Fibroblast of mammary gland (primary cell): ENCODE data around the gene RASGEF1C.

Experiments
- DNase-seq: peaks from one replicate; pipeline ENCODE4 v3.0.0-alpha.2; 2010; ENCODE audit warnings: low read depth
- H3K4me3 ChIP-seq: 2 replicates; pipeline ENCODE4 v1.5.1; 2011; ENCODE audit warnings: low read depth, mild to moderate bottlenecking, low read length, moderate library complexity; ENCODE audit not compliant: control insufficient read depth
- TF ChIP-seq, protein P1 (sequence below): conservative IDR thresholded peaks from 2 replicates; pipeline ENCODE4 v1.5.1; 2011; ENCODE audit warnings: low read depth, low read length, inconsistent platforms; ENCODE audit not compliant: control insufficient read depth, insufficient read depth

The RASGEF1C gene

DNA sequence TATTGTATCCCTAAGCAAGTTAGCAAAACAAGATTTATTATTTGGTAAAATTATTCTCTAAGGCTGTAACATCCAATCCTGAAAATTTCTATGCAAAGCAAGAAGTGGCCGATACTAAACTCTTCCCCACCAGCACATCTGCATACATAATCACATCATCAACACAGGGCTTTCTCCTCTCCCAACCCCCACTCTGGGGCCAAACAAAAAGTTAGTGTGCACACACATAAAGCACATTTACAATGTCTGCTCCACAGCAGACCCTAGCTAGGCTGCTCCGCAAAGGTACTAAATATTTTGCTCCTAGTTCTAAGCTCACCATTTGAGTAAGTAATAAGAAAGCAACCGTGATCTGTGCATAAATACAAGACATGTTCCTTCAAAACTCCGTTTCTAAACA is 141.0 kb downstream of the RASGEF1C start:
- TF ChIP-seq, protein P1, sequence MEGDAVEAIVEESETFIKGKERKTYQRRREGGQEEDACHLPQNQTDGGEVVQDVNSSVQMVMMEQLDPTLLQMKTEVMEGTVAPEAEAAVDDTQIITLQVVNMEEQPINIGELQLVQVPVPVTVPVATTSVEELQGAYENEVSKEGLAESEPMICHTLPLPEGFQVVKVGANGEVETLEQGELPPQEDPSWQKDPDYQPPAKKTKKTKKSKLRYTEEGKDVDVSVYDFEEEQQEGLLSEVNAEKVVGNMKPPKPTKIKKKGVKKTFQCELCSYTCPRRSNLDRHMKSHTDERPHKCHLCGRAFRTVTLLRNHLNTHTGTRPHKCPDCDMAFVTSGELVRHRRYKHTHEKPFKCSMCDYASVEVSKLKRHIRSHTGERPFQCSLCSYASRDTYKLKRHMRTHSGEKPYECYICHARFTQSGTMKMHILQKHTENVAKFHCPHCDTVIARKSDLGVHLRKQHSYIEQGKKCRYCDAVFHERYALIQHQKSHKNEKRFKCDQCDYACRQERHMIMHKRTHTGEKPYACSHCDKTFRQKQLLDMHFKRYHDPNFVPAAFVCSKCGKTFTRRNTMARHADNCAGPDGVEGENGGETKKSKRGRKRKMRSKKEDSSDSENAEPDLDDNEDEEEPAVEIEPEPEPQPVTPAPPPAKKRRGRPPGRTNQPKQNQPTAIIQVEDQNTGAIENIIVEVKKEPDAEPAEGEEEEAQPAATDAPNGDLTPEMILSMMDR: no peak
- H3K4me3 ChIP-seq: no peak overlapping the region
- DNase-seq: no peak

- TF ChIP-seq, protein P1: no peak
- DNase-seq: no peak
- H3K4me3 ChIP-seq: no peak overlapping the region
Measured at GRCh38 chr5:180060192-180060591, 148.8 kb downstream of the RASGEF1C start.

- TF ChIP-seq, protein P1: no peak
- no peak overlapping the region for H3K4me3 ChIP-seq
- no peak for DNase-seq
Measured at GRCh38 chr5:180059326-180059725, 149.7 kb downstream of the RASGEF1C start.

- H3K4me3 ChIP-seq: no peak overlapping the region
- TF ChIP-seq, protein P1: no peak
- DNase-seq: no peak
Measured at GRCh38 chr5:180056153-180056552, 152.9 kb downstream of the RASGEF1C start.

DNA sequence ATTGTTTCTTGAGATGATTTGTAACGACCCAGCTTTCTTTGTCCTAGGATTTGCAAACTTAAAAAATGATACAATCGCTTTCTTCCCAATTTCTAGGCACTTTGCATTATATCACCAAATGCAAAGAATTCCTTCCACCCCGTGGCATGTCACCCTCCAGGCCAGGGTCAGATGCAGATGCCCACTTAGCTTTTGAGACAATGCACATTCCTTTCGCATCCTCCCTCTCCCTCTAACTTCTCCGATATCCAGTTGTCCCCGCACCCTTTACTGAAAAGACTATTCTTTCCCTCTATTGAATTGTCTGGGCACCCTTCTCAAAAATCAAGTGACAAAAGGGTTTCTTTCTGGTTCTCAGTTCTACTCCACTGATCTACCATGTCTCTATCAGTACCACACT is 154.8 kb downstream of the RASGEF1C start:
- DNase-seq: no peak
- TF ChIP-seq, protein P1: no peak
- H3K4me3 ChIP-seq: no peak overlapping the region

DNA sequence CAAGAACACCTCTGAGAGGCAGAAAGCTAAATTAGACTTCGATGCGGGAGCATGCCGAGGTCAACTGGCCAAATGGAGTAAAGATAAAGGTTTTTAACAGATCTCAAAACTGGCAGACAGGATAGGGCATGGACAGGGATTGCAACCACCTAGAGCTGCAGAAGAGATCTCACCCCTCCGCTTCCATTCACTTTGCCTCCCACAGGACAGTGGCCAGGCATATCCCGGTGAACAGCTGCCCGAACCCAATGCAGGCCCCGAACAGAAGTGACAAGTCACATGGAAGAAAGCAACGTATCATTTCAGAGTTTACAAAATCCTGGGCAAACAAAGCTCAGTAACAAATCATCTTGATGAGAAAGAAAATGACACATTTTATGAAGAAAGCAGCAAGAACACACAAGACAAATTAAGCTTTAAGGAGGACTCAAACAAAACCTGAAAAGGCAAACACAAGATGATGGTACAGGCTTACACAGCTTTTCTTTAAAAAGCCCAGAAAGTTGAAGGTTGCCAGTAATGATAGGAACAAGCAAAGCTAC is 155.9 kb downstream of the RASGEF1C start:
- H3K4me3 ChIP-seq: no peak overlapping the region
- TF ChIP-seq, protein P1: no peak
- DNase-seq: no peak
